ENCODE results near the gene SLC6A8.

Gene SLC6A8

DNA sequence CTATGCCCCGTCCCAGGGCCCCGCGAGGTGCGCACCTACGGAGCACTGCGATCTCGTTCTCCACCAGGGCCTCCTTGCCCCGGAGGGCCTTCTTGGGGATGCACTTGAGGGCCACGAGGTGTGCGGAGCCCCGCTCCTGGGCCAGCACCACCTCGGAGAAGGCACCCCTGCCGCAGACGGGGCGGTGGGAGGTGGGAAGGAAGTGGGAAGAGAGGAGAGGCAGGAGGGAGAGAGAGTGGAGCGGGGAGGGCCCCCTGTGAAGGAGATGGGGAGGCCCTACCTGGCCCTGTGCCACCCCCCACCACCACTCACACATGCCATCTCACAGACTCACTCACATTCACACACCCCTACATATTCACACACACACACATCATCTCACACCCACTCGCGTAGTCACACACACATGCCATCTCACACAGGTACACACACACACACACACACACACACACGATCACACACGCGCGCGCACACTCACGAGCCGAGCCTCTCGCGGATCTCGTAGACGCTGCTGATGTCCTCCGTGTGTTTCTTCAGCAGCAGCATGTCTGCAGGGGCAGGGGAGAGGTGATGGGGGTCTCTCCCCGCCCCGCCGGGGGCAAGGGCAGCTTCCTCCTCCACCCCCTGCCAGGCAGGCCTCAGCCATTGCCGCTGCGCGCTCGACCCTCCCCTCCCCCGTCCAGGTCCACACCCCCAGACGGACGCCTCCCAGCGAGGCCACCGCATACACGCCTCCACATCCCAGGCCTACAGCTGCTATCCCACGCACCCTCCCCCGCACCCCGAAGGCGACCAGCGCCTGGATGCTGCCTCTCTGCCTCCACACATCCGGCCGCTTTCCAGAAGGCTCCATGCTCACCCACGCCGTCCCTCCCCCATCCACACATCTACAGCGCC is 14.9 kb upstream of the SLC6A8 start (continued):
- TF ChIP-seq ZNF416 (tag by site-specific recombination; IDR thresholded peaks at IDR 0.05) (no peak), ZNF169 (tag by site-specific recombination; IDR thresholded peaks at IDR 0.05) (no peak), ZNF341 (tag by site-specific recombination; IDR thresholded peaks at IDR 0.05; ENCODE audit: low read depth) (peak; percentile 53)

DNA sequence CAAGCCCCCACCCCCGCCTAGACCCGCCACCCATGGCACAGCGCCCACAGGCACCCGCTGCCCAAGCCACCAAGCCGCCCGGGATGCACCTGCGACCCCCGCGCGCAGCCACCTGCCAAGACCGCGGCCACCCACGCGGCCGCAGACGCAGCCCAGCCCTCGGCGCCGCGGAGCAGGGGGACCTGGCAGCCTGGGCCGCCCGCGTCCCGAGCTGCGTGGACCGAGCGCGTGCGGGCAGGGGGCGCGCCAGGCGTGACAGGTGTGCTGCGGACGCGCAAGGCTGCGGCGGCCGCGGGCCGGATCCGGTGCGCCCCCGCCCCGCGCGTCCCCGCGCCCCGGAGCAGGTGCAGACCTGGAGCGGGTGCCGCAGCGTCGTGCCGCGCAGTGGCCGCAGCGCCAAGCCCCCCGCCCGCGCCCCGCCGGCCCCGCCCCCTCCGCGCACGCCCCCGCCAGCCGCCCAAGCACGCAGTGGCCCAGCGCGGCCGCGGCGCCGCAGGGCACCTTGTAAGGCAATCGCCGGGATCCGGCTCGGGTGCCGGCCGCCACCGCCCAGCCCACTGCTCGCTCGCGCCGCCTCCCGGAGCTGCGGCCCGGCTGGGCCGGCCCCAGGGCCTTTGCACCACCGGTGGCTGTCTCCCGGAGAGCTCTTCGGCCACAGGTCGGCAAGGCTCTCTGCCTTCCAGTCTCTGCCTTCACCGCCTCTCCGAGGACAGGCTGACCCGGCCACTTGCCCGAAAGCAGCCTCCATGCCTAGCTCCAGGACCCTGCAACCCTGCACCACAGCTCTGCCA is 14.1 kb upstream of the SLC6A8 start, which contains the start of gene PNCK:
TSS of gene PNCK (minus strand) at position 386 of the 791 bp plus-strand sequence. CDS start 737 bp downstream, outside the sequence.
- no peaks in the 10 kb centered on the region for H3K4me1 ChIP-seq (ENCODE audit: control insufficient read depth, insufficient read depth, low read length)
- ChIA-PET CTCF (interaction anchor here (0.6 kb wide), 2 partner anchors 179 to 721 kb away, joined by 3 read pairs; no protein-coding TSS in a partner anchor), POLR2A (no interaction called here)
- TF ChIP-seq, protein P1, sequence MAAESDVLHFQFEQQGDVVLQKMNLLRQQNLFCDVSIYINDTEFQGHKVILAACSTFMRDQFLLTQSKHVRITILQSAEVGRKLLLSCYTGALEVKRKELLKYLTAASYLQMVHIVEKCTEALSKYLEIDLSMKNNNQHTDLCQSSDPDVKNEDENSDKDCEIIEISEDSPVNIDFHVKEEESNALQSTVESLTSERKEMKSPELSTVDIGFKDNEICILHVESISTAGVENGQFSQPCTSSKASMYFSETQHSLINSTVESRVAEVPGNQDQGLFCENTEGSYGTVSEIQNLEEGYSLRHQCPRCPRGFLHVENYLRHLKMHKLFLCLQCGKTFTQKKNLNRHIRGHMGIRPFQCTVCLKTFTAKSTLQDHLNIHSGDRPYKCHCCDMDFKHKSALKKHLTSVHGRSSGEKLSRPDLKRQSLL (tag by site-specific recombination; IDR thresholded peaks at IDR 0.05) = 0 out of 2 replicates have a peak, but pooled peaks have one; percentile 28
- TF ChIP-seq ZNF600 (tag by site-specific recombination; IDR thresholded peaks at IDR 0.05) (no peak), ZNF623 (tag by site-specific recombination; IDR thresholded peaks at IDR 0.05) (peak; percentile 96)
- TF ChIP-seq, protein P2, sequence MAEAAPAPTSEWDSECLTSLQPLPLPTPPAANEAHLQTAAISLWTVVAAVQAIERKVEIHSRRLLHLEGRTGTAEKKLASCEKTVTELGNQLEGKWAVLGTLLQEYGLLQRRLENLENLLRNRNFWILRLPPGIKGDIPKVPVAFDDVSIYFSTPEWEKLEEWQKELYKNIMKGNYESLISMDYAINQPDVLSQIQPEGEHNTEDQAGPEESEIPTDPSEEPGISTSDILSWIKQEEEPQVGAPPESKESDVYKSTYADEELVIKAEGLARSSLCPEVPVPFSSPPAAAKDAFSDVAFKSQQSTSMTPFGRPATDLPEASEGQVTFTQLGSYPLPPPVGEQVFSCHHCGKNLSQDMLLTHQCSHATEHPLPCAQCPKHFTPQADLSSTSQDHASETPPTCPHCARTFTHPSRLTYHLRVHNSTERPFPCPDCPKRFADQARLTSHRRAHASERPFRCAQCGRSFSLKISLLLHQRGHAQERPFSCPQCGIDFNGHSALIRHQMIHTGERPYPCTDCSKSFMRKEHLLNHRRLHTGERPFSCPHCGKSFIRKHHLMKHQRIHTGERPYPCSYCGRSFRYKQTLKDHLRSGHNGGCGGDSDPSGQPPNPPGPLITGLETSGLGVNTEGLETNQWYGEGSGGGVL (tag by site-specific recombination; IDR thresholded peaks at IDR 0.05) = no peak
- H3K27ac ChIP-seq (ENCODE audit: extremely low read depth, low read depth, low read length) = no peak within 1 kb of the TSS
- H3K9me3 ChIP-seq (ENCODE audit: control insufficient read depth, insufficient read depth, low read depth, low read length) = no peaks in the 10 kb centered on the region
- H3K36me3 ChIP-seq (ENCODE audit: control insufficient read depth in 2 of 2, insufficient read depth in 1 of 2, low read length in 2 of 2) = no peaks in the 10 kb centered on the region
- H3K4me3 ChIP-seq (ENCODE audit: low read depth, low read length) = no peak within 1 kb of the TSS

DNA sequence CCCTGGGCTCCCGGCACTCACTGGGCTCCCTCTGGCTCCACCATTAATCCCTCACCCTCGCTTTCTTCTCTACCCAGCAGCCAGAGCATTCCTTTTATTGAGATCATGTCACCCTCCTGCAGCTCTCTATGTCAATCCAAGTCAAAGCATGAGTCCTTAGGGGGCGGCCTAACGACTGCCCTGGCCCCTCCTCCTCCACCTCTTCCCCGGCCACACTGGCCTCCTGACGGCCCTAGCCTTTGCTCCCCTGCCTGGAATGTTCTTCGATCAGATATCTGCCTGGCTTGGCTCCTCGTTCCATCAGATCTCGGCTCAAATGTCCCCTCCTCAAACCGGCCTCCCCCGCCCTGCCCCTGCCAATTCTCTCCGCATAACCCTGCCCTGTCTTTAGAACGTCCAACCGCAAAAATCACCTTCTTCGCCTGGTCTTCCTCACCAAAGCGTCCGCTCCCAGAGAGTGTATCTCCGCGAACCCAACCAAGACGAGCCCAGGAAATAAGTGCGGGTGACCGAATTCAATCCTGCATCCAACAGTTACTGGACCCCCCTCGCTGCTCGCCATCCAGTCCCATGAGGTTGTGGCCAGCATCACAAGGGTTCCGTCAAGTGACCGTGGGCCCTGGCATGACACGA is 13.4 kb upstream of the SLC6A8 start:
- H3K4me3 ChIP-seq (ENCODE audit: low read depth, low read length) = no peak overlapping the region
- H3K36me3 ChIP-seq (ENCODE audit: control insufficient read depth in 2 of 2, insufficient read depth in 1 of 2, low read length in 2 of 2) = no peaks in the 10 kb centered on the region
- H3K4me1 ChIP-seq (ENCODE audit: control insufficient read depth, insufficient read depth, low read length) = no peaks in the 10 kb centered on the region
- H3K27ac ChIP-seq (ENCODE audit: extremely low read depth, low read depth, low read length) = no peak overlapping the region
- CTCF ChIA-PET = no interaction called here
- POLR2A ChIA-PET = no interaction called here
- H3K9me3 ChIP-seq (ENCODE audit: control insufficient read depth, insufficient read depth, low read depth, low read length) = no peaks in the 10 kb centered on the region
- TF ChIP-seq SP7 (tag by site-specific recombination; IDR thresholded peaks at IDR 0.05) (no peak), ZIC2 (tag by site-specific recombination; IDR thresholded peaks at IDR 0.05) (peak; percentile 62), ZXDB (tag by site-specific recombination; IDR thresholded peaks at IDR 0.05) (no peak), ZNF830 (tag by site-specific recombination; IDR thresholded peaks at IDR 0.05; ENCODE audit: low read depth) (no peak), ZFP69B (tag by site-specific recombination; IDR thresholded peaks at IDR 0.05) (no peak), GLIS1 (tag by site-specific recombination; IDR thresholded peaks at IDR 0.05) (peak; percentile 64), WT1 (tag by site-specific recombination; IDR thresholded peaks at IDR 0.05) (no peak)
- TF ChIP-seq, protein P3, sequence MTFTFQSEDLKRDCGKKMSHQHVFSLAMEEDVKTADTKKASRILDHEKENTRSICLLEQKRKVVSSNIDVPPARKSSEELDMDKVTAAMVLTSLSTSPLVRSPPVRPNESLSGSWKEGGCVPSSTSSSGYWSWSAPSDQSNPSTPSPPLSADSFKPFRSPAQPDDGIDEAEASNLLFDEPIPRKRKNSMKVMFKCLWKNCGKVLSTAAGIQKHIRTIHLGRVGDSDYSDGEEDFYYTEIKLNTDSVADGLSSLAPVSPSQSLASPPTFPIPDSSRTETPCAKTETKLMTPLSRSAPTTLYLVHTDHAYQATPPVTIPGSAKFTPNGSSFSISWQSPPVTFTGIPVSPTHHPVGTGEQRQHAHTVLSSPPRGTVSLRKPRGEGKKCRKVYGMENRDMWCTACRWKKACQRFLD (tag by site-specific recombination; IDR thresholded peaks at IDR 0.05) = no peak
- TF ChIP-seq, protein P4, sequence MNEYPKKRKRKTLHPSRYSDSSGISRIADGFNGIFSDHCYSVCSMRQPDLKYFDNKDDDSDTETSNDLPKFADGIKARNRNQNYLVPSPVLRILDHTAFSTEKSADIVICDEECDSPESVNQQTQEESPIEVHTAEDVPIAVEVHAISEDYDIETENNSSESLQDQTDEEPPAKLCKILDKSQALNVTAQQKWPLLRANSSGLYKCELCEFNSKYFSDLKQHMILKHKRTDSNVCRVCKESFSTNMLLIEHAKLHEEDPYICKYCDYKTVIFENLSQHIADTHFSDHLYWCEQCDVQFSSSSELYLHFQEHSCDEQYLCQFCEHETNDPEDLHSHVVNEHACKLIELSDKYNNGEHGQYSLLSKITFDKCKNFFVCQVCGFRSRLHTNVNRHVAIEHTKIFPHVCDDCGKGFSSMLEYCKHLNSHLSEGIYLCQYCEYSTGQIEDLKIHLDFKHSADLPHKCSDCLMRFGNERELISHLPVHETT (tag by site-specific recombination; IDR thresholded peaks at IDR 0.05) = no peak
- TF ChIP-seq, protein P5, sequence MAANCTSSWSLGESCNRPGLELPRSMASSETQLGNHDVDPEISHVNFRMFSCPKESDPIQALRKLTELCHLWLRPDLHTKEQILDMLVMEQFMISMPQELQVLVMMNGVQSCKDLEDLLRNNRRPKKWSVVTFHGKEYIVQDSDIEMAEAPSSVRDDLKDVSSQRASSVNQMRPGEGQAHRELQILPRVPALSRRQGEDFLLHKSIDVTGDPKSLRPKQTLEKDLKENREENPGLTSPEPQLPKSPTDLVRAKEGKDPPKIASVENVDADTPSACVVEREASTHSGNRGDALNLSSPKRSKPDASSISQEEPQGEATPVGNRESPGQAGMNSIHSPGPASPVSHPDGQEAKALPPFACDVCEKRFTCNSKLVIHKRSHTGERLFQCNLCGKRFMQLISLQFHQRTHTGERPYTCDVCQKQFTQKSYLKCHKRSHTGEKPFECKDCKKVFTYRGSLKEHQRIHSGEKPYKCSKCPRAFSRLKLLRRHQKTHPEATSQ (tag by site-specific recombination; IDR thresholded peaks at IDR 0.05) = no peak
- TF ChIP-seq, protein P6, sequence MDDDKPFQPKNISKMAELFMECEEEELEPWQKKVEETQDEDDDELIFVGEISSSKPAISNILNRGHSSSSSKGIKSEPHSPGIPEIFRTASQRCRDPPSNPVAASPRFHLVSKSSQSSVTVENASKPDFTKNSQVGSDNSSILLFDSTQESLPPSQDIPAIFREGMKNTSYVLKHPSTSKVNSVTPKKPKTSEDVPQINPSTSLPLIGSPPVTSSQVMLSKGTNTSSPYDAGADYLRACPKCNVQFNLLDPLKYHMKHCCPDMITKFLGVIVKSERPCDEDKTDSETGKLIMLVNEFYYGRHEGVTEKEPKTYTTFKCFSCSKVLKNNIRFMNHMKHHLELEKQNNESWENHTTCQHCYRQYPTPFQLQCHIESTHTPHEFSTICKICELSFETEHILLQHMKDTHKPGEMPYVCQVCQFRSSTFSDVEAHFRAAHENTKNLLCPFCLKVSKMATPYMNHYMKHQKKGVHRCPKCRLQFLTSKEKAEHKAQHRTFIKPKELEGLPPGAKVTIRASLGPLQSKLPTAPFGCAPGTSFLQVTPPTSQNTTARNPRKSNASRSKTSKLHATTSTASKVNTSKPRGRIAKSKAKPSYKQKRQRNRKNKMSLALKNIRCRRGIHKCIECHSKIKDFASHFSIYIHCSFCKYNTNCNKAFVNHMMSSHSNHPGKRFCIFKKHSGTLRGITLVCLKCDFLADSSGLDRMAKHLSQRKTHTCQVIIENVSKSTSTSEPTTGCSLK (tag by site-specific recombination; IDR thresholded peaks at IDR 0.05) = no peak
- TF ChIP-seq, protein P7, sequence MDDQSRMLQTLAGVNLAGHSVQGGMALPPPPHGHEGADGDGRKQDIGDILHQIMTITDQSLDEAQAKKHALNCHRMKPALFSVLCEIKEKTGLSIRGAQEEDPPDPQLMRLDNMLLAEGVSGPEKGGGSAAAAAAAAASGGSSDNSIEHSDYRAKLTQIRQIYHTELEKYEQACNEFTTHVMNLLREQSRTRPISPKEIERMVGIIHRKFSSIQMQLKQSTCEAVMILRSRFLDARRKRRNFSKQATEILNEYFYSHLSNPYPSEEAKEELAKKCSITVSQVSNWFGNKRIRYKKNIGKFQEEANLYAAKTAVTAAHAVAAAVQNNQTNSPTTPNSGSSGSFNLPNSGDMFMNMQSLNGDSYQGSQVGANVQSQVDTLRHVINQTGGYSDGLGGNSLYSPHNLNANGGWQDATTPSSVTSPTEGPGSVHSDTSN (CRISPR knock-in tag; IDR thresholded peaks at IDR 0.05) = no peak
